HCT116 (cell line): ENCODE measurements around the gene WDPCP. TPM values are rescaled to one million over a fixed set of nuclear protein-coding genes. Genes with fewer than 3 reads are reported as not detected.

ENCODE experiments used
- ATAC-seq: fragments of 200-7000 bp; cut with Tn5 transposase; 2 replicates; pipeline ENCODE4 v1.9.1; 2020; ENCODE audit warnings: mild to moderate bottlenecking, moderate library complexity
- BruUV-seq: library from RNA; stranded (reverse); fragments of 400-500 nt; replicated peaks from 2 replicates; lab custom pipeline; 2021; lab: Mats Ljungman, UMichigan
- CTCF ChIA-PET: fragments of 300-600 bp; sonication (Branson Sonifier 250); formaldehyde crosslinking; loops from one replicate; lab custom pipeline; 2021; ENCODE audit warnings: antibody characterized with exemption; lab: Charles Lee
- POLR2A ChIA-PET: fragments of 300-600, 350-600 bp; sonication (Branson Sonifier 250); formaldehyde crosslinking; loops from one replicate; lab custom pipeline; 2021; ENCODE audit warnings: antibody characterized with exemption; lab: Charles Lee
- RAD21 ChIA-PET, 2 experiments: fragments of 300-600 bp; sonication (Branson Sonifier 250); formaldehyde crosslinking; loops; one replicate each; lab custom pipeline; 2023; ENCODE audit warnings: low total read pairs in 2 of 2; ENCODE audit not compliant: uncharacterized antibody in 2 of 2, unreplicated experiment in 2 of 2, low non-redundant PET in 1 of 2; lab: Charles Lee
- DNase-seq: peaks from one replicate; pipeline ENCODE4 v3.0.0-alpha.2; 2010; ENCODE audit warnings: low read depth, low spot score
- H2AFZ ChIP-seq: fragments of 200-600 bp; shearing (Covaris generic), sonication (generic); 2 replicates; pipeline ENCODE4 v1.6.1; 2017; ENCODE audit warnings: low read depth, mixed run types, mixed read lengths, antibody characterized with exemption, low read length; ENCODE audit not compliant: poor library complexity, severe bottlenecking
- H3K27ac ChIP-seq: 2 replicates; pipeline ENCODE4 v1.5.1; 2012; ENCODE audit warnings: low read depth, low read length
- H3K27me3 ChIP-seq: fragments of 200-600 bp; sonication (generic); 2 replicates; pipeline ENCODE4 v1.6.1; 2016; ENCODE audit warnings: mixed run types, low read length, mixed read lengths; ENCODE audit not compliant: insufficient read depth
- H3K36me3 ChIP-seq, 2 experiments: fragments of 200-500 bp in 1 of 2; fragments of 200-600 bp in 1 of 2; sonication (Bioruptor generic) in 1 of 2; sonication (generic) in 1 of 2; 2 replicates each; pipeline versions ENCODE4 v1.5.1 to v1.6.1; 2014 to 2016; ENCODE audit warnings: low read length in 2 of 2, inconsistent platforms in 1 of 2, mixed read lengths in 1 of 2, mixed run types in 1 of 2; ENCODE audit not compliant: insufficient read depth in 2 of 2, control insufficient read depth in 1 of 2
- H3K4me1 ChIP-seq, 2 experiments: fragments of 200-600 bp in 1 of 2; sonication (generic) in 1 of 2; 2 replicates each; pipeline versions ENCODE4 v1.5.1 to v1.6.1; 2012 to 2017; ENCODE audit warnings: low read length in 2 of 2, inconsistent platforms in 1 of 2, mild to moderate bottlenecking in 1 of 2, mixed read lengths in 1 of 2, mixed run types in 1 of 2, moderate library complexity in 1 of 2; ENCODE audit not compliant: insufficient read depth in 2 of 2, control insufficient read depth in 1 of 2
- H3K4me2 ChIP-seq: fragments of 200-600 bp; sonication (generic); 2 replicates; pipeline ENCODE4 v1.6.1; 2017; ENCODE audit warnings: mixed run types, low read length, mixed read lengths
- H3K4me3 ChIP-seq, 2 experiments: fragments of 200-600 bp in 1 of 2; sonication (generic) in 1 of 2; replicated peaks in 1 of 2; 2 replicates each; pipeline ENCODE4 v1.5.1; 2011 to 2016; ENCODE audit warnings: low read length in 2 of 2, control low read depth in 1 of 2, low read depth in 1 of 2, mild to moderate bottlenecking in 1 of 2, mixed read lengths in 1 of 2, mixed run types in 1 of 2
- H3K79me2 ChIP-seq: fragments of 200-600 bp; sonication (generic); 2 replicates; pipeline ENCODE4 v1.6.1; 2017; ENCODE audit warnings: mild to moderate bottlenecking, mixed run types, low read length, moderate library complexity, mixed read lengths; ENCODE audit not compliant: insufficient read depth
- H3K9ac ChIP-seq: fragments of 200-600 bp; sonication (generic); 2 replicates; pipeline ENCODE4 v1.6.1; 2016; ENCODE audit warnings: low read length, mixed read lengths
- H3K9me2 ChIP-seq: fragments of 200-600 bp; sonication (generic), shearing (Covaris generic); 2 replicates; pipeline ENCODE4 v1.6.1; 2017; ENCODE audit warnings: mixed run types, mild to moderate bottlenecking, moderate library complexity; ENCODE audit not compliant: insufficient read depth
- H3K9me3 ChIP-seq, 2 experiments: fragments of 200-500 bp in 1 of 2; fragments of 200-600 bp in 1 of 2; sonication (Bioruptor generic) in 1 of 2; sonication (generic) in 1 of 2; 2 replicates each; pipeline ENCODE4 v1.6.1; 2014 to 2017; ENCODE audit warnings: low read length in 2 of 2, mixed read lengths in 2 of 2, inconsistent platforms in 1 of 2, low read depth in 1 of 2, mild to moderate bottlenecking in 1 of 2, mixed run types in 1 of 2, moderate library complexity in 1 of 2; ENCODE audit not compliant: control insufficient read depth in 1 of 2, insufficient read depth in 1 of 2
- H4K20me1 ChIP-seq: fragments of 200-600 bp; sonication (generic), shearing (Covaris generic); 2 replicates; pipeline ENCODE4 v1.6.1; 2017; ENCODE audit warnings: mixed run types, mild to moderate bottlenecking, moderate library complexity; ENCODE audit not compliant: insufficient read depth
- CEBPB ChIP-seq: IDR thresholded peaks from 2 replicates; pipeline ENCODE4 v1.6.1; 2012; ENCODE audit warnings: low read depth
- EGR1 ChIP-seq: IDR thresholded peaks from 2 replicates; pipeline ENCODE4 v1.6.1; 2012; ENCODE audit warnings: low read depth
- EZH2 ChIP-seq: fragments of 200-600 bp; sonication (generic); IDR thresholded peaks from 2 replicates; pipeline ENCODE4 v1.6.1; 2017; ENCODE audit warnings: antibody characterized with exemption, mixed run types
- EZH2phosphoT487 ChIP-seq: fragments of 200-600 bp; IDR thresholded peaks from 2 replicates; pipeline ENCODE4 v1.6.1; 2018; ENCODE audit warnings: antibody characterized with exemption, borderline replicate concordance
- FOSL1 ChIP-seq: IDR thresholded peaks from 2 replicates; pipeline ENCODE4 v1.6.1; 2012; ENCODE audit warnings: low read depth
- JUND ChIP-seq: IDR thresholded peaks from 2 replicates; pipeline ENCODE4 v1.6.1; 2012
- POLR2AphosphoS5 ChIP-seq: IDR thresholded peaks from 2 replicates; pipeline ENCODE4 v1.6.1; 2011; ENCODE audit warnings: mild to moderate bottlenecking, low read depth, low read length, moderate library complexity
- REST ChIP-seq: IDR thresholded peaks from 2 replicates; pipeline ENCODE4 v1.6.1; 2012; ENCODE audit warnings: low read depth
- SIN3A ChIP-seq: IDR thresholded peaks from 2 replicates; pipeline ENCODE4 v1.6.1; 2012; ENCODE audit warnings: low read depth
- SP1 ChIP-seq: IDR thresholded peaks from 2 replicates; pipeline ENCODE4 v1.6.1; 2012; ENCODE audit warnings: low read depth
- SRF ChIP-seq: IDR thresholded peaks from 2 replicates; pipeline ENCODE4 v1.6.1; 2012; ENCODE audit warnings: low read depth
- YY1 ChIP-seq: IDR thresholded peaks from 2 replicates; pipeline ENCODE4 v1.6.1; 2011; ENCODE audit warnings: low read length, low read depth, moderate library complexity, mild to moderate bottlenecking; ENCODE audit not compliant: insufficient replicate concordance; ENCODE audit errors: extremely low read depth
- ZBTB33 ChIP-seq: IDR thresholded peaks from 2 replicates; pipeline ENCODE4 v1.6.1; 2011; ENCODE audit warnings: mild to moderate bottlenecking, low read length, moderate library complexity; ENCODE audit not compliant: insufficient replicate concordance; ENCODE audit errors: extremely low read depth
- ZFX ChIP-seq: fragments of 450-650 bp; IDR thresholded peaks from 2 replicates; pipeline ENCODE4 v1.6.1; 2017
- intact Hi-C: fragments of 100-400 bp; cut with micrococcal nuclease; formaldehyde crosslinking; loops from 2 replicates; pipeline ENCODE4 v1.10.0; 2022
- total RNA-seq: library from RNA; stranded (reverse); gene quantifications from one replicate; pipeline ENCODE4 v1.2.1, GENCODE V29; 2021; ENCODE audit not compliant: unreplicated experiment
- TF ChIP-seq, protein P1 (sequence below): IDR thresholded peaks from 2 replicates; pipeline ENCODE4 v1.6.1; 2012
- TF ChIP-seq, protein P2 (sequence below): IDR thresholded peaks from 2 replicates; pipeline ENCODE4 v1.6.1; 2012

Gene WDPCP
- total RNA-seq, 1 experiment from 2014 or later = 4.1 TPM

GRCh38 chr2:63631501-63631900 lies 43.2 kb upstream of the WDPCP start:
- ATAC-seq (no peak), DNase-seq (no peak)
- H3K79me2 ChIP-seq = no peaks in the 10 kb centered on the region
- no TSS peak for BruUV-seq
- H3K9ac ChIP-seq = no peak overlapping the region
- H3K9me2 ChIP-seq = no peaks in the 10 kb centered on the region
- no peak overlapping the region for H3K4me3 ChIP-seq
- no peaks in the 10 kb centered on the region for H4K20me1 ChIP-seq
- H3K27ac ChIP-seq = no peak overlapping the region
- no peak for TF ChIP-seq EGR1
- TF ChIP-seq, protein P1, sequence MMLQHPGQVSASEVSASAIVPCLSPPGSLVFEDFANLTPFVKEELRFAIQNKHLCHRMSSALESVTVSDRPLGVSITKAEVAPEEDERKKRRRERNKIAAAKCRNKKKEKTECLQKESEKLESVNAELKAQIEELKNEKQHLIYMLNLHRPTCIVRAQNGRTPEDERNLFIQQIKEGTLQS = no peak
- TF ChIP-seq YY1 = no peak
- no peak for TF ChIP-seq ZFX
- TF ChIP-seq ZBTB33 = no peak
- TF ChIP-seq JUND = no peak
- no peak for TF ChIP-seq REST
- no peak for TF ChIP-seq POLR2AphosphoS5
- no peak for TF ChIP-seq CEBPB
- TF ChIP-seq SIN3A = no peak
- no peak for TF ChIP-seq FOSL1
- TF ChIP-seq, protein P2, sequence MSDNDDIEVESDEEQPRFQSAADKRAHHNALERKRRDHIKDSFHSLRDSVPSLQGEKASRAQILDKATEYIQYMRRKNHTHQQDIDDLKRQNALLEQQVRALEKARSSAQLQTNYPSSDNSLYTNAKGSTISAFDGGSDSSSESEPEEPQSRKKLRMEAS = no peak
- TF ChIP-seq SRF = no peak
- no peak for TF ChIP-seq EZH2
- TF ChIP-seq SP1 = no peak
- no peak for TF ChIP-seq EZH2phosphoT487
- ChIA-PET RAD21 (no interaction called here), POLR2A (no interaction called here), CTCF (no interaction called here)
- H3K4me2 ChIP-seq = no peak overlapping the region
- intact Hi-C loops = no loop called here
- H3K36me3 ChIP-seq = no peaks in the 10 kb centered on the region
- no peaks in the 10 kb centered on the region for H3K27me3 ChIP-seq
- H3K4me1 ChIP-seq = no peaks in the 10 kb centered on the region
- H2AFZ ChIP-seq = no peak overlapping the region
- H3K9me3 ChIP-seq = peaks cover 0 to 4% of the 10 kb centered on the region in 2 experiments; a peak in 1 of 4 replicates
